Superior temporal gyrus (tissue), 1 donor: ENCODE measurements around the gene ZNF236.
"Not testable (repeated sequence)": the region's sequence is repeated elsewhere in the genome, so short reads cannot be mapped to it uniquely, and the experiment has no call there.

Experiments used
- DNase-seq: peaks from one replicate; pipeline ENCODE4 v3.0.0-alpha.2; 2016; ENCODE audit errors: extremely low spot score

The ZNF236 gene

GRCh38 chr18:76822506-76823160 is at the start of gene ZNF236:
ZNF236 (plus strand) TSS chr18:76822557; CDS start chr18:76822608, 51 bp downstream.
- DNase-seq = no peak

GRCh38 chr18:76772665-76773064 is 49.7 kb upstream of the ZNF236 start:
- no peak for DNase-seq

GRCh38 chr18:76777036-76777435 is 45.3 kb upstream of the ZNF236 start:
- not testable (repeated sequence) for DNase-seq

GRCh38 chr18:76783786-76784484 is 38.4 kb upstream of the ZNF236 start:
- no peak for DNase-seq

GRCh38 chr18:76785872-76786271 is 36.5 kb upstream of the ZNF236 start:
- no peak for DNase-seq

GRCh38 chr18:76788571-76789317 is 33.6 kb upstream of the ZNF236 start:
- DNase-seq = no peak

- DNase-seq = no peak
These were observed 31.3 kb upstream of the ZNF236 start for GRCh38 chr18:76791106-76791505.

GRCh38 chr18:76791642-76792041 is 30.7 kb upstream of the ZNF236 start:
- no peak for DNase-seq

GRCh38 chr18:76794326-76794725 is 28.0 kb upstream of the ZNF236 start:
- DNase-seq = no peak

- DNase-seq = peak; percentile 58
These were observed 20.5 kb upstream of the ZNF236 start for GRCh38 chr18:76801567-76802505.

GRCh38 chr18:76803413-76803812 is 18.9 kb upstream of the ZNF236 start:
- DNase-seq = no peak

- peak; percentile 84 for DNase-seq
These were observed 18.5 kb upstream of the ZNF236 start for GRCh38 chr18:76803814-76804213.

- peak; percentile 21 for DNase-seq
These were observed 17.1 kb upstream of the ZNF236 start for GRCh38 chr18:76805221-76805620.

GRCh38 chr18:76806301-76806700 is 16.1 kb upstream of the ZNF236 start:
- DNase-seq = no peak

GRCh38 chr18:76808561-76808960 is 13.8 kb upstream of the ZNF236 start:
- no peak for DNase-seq

GRCh38 chr18:76811530-76811929 is 10.8 kb upstream of the ZNF236 start:
- not testable (repeated sequence) for DNase-seq

GRCh38 chr18:76814256-76814655 is 8.1 kb upstream of the ZNF236 start:
- no peak for DNase-seq

GRCh38 chr18:76816127-76816526 is 6.2 kb upstream of the ZNF236 start:
- no peak for DNase-seq

- DNase-seq = no peak
These were observed 4.3 kb upstream of the ZNF236 start for GRCh38 chr18:76817888-76818611.

GRCh38 chr18:76819411-76820136 is 2.8 kb upstream of the ZNF236 start:
- no peak for DNase-seq
